NCI-H1694 (cell line): ENCODE results near the gene NALF2.
A peak's percentile ranks its signal among the peaks of the same experiment; 100 is the strongest.

Experiments
- DNase-seq: peaks from one replicate; lab custom pipeline; 2025; lab: John Stamatoyannopoulos, UW

Gene NALF2

DNA sequence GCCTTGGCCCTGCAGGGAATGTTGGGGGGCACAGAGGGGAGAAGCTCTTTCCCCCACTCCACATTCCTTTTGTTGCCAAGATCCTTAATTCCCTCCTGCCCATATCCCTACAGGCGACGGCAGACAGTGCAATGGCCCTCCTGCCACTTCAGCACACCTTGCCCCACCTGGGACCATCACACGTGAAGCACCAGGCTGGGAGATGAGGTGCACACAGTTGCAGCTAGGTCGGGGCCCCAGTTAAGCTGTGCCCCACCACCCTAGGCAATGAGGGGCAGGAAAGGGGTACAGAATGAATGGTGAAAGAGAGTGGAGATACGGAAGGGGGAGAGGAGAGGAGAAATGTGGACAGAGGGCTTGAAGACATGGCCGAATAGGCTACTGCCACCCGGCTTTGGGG lies 26.2 kb downstream of the NALF2 start:
- DNase-seq = no peak

DNA sequence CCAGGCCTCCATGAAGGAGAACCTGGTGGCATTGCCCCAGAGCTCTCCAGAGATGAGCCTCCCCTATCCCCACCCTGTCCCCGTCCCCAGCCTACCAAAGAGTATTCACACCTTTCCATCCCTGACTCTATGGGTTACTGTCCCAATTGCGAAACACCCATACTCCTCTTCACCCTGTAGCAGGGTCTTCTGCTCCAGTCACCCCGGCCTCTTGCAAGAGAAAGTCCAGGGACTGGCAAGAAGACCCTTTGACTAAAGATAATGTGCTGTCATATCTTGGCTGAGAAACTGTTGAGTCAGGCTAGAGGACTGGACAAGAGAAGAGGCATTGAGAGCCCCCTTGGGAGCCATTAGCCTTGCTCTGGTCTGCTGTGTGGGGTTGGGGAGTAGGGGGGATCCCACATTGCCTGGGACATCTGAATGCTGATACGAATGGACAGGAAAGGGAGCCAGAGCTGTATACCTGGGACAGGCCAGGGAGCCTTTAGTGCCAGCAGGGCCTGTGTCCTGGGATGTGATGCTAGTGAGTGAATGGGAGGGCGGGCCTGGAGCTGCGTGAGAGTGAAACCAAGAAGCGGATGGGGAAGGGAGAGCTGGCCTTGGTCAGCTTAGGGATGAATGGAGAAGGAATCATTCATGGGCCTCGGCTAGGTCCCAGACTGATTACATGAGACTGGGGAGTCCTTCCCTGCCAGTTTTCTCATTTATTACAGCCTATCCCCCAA lies 27.1 kb downstream of the NALF2 start:
- DNase-seq = no peak

DNA sequence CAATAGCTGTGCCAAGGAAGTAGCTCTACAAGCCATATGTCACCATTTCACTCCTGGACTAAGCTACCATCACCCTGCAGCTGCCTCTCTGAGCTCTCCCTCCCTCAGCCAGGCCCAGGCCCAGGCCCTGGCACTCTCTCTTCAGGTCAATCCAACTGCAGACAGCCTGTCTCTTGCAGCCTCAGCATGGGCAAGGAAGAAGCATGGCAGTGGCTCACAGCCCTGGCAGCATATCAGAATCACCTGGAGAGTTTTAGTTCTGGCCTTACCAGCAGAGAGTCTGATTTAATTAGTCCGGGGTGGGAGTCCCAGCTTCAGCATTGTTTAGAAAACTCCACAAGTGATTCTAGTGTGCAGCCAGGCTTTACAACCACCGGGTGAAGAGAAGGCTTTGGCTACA lies 31.5 kb downstream of the NALF2 start:
- DNase-seq = peak; percentile 10

DNA sequence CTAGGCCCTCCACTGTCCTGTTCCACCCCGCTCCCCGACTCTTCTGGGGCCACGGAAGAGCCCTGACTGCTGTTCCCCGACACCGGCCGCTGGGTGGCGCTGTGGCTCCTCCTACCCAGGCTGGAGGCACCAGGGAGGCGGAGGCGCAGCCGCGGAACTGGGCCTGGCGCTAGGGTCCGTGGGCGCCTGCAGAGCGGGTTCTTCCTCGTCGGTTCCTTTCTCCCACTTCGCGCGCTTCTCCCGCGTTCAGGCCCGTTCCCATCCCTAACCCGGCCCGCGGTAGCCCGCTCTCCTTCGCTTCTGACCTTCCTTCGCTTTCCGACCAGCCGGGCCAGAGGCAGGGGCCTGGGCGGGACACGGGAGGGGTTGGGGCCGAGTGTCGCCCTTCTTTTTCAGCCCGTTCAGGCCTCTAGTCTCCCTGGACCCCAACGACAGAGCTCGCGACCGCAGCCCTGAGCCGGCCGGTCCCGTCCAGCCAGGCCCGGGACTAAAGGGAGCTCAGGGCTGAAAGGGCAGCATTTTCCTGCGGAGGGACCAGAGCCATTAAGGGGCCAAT lies 34.3 kb downstream of the NALF2 start:
- DNase-seq = no peak

DNA sequence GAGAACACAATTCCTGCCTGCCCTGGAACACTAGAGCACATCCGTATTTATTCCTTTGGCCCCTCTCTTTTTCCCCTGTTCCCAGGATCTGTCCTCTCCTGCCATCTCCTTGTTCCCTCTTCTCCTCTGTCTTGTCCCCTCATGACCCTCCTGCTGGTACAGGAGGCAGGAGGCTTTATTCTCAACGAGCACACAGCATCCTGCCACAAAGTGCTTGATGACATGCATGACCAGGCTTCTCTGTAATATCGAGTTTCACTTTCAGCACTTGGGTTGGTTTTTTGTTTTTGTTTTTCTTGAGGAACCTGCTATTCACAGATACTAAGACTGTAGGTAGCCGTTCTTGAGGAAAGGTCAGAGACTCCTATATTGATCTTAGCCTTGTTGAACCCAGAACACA lies 35.3 kb downstream of the NALF2 start:
- DNase-seq = no peak

DNA sequence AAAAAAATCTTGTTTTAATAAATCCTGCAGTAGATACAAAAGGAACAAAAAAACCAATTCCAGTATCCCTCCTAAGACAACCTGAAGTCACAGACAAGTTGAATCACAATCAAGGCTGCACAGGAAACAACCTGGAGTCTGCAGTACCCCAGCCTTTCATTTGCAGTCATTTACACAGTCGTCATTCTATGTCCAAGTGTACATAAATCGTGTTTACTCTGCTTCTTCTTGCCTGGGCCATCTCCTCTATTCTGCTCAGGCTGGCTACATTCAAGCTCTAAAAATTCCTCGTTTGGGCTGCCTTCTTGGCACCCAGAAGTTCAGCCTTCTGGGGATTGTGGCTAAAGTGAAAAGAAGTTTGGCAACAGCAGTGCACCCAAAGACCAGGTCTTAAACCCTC lies 37.8 kb downstream of the NALF2 start:
- no peak for DNase-seq

DNA sequence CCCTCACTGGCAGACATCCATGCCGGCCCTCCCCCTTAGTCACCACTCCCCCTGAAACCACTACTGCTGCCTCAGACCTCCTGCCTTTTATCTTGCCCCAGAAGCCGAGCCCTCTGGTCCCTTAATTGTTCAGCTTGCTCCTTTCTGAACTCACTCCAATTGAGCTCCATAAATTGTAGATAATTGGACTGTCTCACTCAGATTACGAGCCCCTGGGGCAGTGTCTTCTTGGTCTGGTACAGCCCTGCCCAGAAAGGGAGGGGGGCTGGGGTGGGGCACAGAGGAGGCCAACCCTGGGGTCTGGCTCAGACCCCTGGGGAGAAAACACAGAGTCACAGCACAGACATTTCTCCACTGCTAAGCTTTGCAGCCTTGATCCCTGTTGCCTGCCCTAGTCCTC lies 39.4 kb downstream of the NALF2 start:
- no peak for DNase-seq

DNA sequence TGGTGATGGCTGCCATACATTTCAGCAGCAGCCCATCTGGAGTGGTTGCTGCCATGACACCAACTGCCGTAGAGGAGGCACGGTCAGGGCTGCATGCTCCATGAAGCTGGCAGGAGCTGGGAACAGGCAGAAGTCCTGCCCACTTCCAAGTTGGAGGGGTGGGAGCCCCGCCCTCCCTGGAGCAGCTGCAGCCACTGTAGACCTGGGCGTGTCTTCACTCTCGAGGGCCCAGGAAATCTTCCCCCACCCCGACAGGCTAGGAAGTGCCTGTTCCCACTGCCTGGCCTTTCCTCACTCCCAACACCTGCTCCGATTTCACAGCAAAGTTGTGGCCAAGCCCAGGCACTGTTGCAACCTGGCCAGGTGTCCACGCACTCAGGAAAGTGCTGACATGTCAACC lies 42.3 kb downstream of the NALF2 start:
- DNase-seq = no peak

DNA sequence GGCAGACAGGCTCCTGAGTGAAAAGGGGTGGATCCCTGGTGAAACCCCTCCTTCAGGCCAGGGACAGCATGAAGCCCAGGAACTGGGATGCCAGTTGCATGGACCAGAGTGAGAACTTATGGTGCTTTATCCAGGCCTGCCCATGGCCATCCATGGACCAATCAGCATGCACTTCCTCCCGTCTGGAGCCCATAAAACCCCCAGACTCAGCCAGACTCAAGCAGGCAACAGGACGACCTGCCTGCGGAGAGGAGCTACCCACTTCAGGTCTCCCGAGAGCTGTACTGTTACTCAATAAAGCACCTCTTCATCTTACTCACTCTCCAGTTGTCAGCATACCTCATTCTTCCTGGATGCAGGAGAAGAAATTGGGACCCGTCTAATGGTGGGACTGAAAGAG lies 42.9 kb downstream of the NALF2 start:
- DNase-seq = no peak

DNA sequence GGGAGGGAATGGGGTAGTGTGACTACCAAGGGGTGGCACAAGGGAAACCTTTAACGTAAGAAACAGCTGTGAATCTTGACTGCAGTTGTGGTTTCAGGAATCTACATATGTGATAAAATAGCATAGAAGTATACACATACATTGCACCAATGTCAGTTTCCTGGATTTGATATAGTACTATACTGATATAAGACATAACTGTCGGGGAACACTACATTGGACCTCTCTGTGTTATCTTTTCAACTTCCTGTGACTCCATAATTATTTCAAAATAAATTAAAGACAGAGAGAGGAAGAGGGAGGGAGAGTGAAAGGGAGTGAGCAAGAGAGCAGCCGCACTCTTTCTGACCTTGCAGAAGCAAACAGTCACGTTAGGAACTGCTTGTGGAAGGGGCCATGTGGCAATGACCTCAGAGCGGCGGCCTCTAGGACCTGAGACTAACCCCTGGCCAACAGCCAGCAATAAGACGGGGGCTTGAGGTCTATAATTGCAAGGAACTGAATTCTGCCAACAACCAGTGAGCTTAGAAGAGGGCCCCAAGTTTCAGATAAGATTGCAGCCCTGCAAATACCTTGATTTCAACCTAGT lies 47.4 kb downstream of the NALF2 start:
- DNase-seq = no peak

DNA sequence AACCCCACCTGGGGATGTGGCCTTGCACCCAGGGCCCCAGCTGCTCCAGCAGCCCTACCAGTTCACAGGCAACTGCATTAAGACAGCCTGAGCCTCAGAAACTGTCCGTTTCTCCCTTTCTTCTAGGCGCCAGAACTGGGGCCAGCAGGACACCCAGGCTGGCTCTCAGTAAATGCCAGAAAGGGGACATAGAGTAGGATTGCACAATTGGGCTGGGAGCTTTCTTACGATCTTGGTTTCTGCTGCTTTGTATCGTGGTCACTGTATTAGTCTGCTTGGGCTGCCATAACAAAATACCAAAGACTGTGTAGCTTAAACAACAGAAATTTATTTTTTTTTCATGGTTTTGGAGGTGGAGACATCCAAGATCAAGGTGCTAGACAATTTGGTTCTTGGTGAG lies 48.4 kb downstream of the NALF2 start:
- DNase-seq = no peak
